Stimulated activated CD4-positive, alpha-beta T cell treated with anti-CD3 and anti-CD28 coated beads, Interleukin-2, amount 100 ng/mL, for 4 hours (primary cell): Measurements from ENCODE around the gene GCH1.
"Not testable (repeated sequence)": the region's sequence is repeated elsewhere in the genome, so short reads cannot be mapped to it uniquely, and the experiment has no call there.

Experiments
- DNase-seq: peaks from one replicate; pipeline ENCODE4 v3.0.0-alpha.2; 2020; ENCODE audit warnings: low read depth

The GCH1 gene

DNA sequence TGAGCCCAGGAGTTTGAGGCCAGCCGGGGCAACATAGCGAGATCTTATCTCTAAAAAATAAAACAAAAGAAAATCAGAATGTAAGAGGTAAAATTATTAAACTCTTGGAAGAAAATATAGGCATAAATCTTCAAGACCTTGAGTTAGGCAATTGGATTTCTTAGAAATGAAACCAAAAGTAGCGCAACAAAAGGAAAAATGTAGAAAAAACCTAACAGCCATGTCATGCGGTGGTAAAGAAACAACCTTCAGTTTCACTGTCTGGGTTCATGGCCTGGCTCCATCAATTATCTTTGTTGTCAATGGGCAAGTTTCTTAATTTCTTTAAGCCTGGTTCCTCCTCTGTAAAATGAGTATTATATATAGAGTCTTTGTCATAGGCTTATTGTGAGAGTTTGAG, 5.6 kb upstream of the GCH1 start:
- DNase-seq: no peak

DNA sequence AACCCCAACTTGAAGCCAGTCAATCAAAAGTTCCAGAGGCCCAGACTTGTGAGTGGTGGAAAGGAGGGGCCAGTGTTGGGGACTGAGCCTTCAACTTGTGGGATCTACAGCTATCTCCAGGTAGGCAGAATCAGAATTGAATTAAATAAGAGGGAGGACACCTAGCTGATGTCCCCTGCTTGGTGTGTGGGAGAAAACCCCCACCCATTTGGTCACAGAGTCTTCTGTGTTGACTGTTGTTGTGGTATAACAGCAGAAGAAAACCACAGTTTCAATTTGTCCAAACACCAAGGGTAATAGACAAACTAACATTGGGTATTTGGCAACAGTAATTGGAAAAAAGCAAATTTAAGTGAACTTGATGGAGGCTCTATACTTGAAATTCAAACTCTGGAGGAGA, 3.4 kb upstream of the GCH1 start:
- no peak for DNase-seq

DNA sequence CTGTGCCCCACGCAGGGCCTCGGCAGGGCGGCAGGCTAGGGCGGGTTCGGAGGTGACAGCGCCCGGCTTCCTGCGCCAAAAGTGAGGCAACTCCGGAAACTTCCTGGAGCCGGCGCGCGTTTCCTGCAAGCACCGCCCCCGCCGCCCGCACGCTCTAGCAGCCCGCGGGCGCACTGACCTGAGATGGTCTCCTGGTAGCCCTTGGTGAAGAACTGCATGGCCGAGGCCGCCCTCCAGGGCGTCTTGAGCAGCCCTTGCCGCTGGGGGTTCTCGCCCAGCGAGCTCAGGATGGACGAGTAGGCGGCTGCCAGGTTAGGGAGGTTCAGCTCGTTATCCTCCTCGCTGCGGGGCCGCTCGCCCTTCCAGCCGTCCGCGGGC, 494 bp downstream of the GCH1 start:
- DNase-seq: peak; percentile 63

DNA sequence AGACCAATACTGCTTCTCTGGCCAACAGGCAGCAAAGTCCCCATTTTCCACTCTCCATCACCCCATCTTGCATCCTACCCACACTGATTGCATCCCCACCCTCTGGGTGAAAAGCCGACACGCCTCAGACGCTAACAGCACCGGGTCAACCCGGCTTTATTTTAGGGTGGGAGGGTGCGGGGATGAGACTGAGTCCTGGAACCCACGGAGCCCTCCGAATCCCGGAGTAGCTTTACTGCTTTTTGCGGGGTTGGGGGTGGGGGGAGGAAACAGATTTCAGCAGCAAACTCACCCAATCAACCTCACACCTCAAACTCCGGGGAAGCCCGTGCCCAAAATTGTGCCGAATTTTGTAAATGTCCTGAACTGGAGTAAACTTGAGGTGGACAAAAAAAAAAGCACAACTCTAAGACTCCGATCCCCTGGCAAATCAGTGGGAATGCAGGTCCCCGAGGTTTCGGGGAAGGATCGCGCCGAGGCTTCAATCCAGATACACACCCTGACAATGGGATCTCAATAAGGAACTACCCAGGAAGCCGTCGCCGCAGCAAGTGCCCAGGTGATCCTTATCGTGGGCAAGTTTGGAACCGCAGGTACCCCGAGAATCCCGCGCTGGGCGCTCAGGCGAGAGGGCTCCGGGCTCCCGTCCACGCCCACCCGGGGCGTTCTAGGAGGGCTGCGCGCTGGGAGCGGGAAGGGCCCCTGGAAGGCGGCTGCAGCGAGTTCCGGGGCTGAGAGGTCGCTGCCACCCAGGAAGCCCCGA, 1.1 kb downstream of the GCH1 start:
- no peak for DNase-seq

DNA sequence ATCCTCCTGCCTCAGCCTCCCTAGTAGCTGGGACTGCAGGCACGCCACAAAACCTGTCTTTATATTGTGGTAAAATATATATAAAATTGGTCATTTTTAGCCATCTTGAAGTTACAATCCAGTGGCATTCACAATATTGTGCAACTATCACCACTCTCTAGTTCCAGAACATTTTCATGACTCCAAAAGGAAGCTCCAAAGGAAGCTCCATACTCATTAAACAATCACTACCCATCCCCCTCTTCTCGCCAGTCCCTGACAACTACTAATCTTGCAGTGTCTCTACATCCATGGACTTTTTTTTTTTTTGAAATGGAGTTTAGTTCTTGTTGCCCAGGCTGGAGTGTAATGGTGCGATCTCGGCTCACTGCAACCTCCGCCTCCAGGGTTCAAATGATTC, 3.1 kb downstream of the GCH1 start:
- no peak for DNase-seq

GRCh38 chr14:54897809-54898555, 4.6 kb downstream of the GCH1 start:
- DNase-seq: not testable (repeated sequence)

- DNase-seq: no peak
Observed at GRCh38 chr14:54895683-54896082, 6.9 kb downstream of the GCH1 start.

- DNase-seq: no peak
Observed at GRCh38 chr14:54894995-54895394, 7.6 kb downstream of the GCH1 start.

DNA sequence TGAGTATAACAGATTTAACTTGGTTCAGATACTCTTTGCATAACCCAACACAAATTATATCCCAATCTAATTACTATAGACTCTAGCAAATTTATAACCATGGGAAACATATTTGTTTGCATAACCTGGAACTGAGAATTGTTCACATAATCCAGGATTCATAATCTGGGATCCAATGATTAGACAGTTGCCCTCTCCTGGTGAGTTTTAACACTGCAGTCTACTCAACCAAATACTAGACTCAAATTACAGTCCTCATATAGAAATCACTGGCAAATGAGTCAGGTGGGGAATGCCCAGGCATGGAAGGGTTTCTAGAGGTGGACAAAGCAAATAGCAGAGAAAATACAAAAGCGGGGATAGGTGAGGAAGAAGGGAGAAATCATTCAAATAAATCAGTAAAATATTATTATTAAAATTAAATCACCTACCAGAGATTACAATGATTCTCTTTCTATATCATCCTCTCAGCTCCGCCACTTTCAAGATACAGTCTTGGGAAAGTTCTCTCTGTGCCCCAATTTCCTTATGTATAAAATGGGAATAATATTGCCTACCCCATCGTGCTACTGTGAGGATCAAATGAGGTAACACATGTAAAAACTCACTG, 9.4 kb downstream of the GCH1 start:
- peak; percentile 20 for DNase-seq

DNA sequence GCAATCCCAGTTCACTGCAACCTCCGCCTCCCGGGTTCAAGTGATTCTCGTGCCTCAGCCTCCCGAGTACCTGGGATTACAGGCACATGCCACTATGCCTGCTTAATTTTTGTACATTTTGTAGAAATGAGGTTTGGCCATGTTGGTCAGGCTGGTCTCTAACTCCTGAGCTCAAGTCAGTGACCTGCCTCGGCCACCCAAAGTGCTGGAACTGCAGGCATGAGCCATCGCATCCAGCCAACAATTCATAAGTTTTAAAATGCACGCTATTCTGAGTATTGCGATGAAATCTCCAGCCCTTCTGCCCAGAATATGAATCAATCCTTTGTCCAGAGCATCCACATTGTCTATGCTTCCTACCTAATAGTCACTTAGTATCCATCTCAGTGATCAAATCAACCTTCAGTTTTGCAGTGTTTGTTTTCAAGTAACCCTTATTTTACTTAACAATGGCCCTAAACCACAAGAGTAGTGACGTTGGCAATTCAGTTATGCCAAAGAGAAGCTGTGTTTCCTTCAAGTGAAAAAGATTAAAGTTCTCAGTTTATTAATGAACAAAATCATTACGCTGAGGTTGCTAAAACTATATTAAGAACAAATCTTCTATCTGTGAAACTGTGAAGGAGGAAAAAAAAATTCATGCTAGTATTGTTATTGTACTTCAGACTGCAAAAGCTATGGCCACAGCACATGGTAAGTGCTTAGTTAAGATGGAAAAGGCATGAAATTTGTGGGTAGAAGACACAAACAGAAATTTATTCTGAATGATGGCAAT, 11.0 kb downstream of the GCH1 start:
- DNase-seq: no peak

GRCh38 chr14:54890788-54891187, 11.8 kb downstream of the GCH1 start:
- no peak for DNase-seq

DNA sequence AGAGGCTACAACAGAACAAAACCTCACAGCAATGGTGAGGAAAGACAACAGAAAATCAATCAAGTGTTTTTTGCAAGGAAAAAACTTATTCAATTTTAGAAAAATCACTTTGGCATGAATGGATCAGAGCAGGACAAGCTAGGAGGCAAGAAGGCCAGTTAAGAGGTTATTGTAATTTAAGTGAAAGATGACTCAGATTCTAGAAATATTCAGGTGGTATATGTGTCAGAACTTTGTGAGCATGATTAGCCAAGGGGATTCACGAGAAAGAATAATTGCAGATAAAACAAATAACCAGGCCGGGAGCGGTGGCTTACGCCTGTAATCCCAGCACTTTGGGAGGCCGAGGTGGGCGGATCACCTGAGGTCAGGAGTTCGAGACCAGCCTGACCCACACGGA, 12.7 kb downstream of the GCH1 start:
- no peak for DNase-seq

DNA sequence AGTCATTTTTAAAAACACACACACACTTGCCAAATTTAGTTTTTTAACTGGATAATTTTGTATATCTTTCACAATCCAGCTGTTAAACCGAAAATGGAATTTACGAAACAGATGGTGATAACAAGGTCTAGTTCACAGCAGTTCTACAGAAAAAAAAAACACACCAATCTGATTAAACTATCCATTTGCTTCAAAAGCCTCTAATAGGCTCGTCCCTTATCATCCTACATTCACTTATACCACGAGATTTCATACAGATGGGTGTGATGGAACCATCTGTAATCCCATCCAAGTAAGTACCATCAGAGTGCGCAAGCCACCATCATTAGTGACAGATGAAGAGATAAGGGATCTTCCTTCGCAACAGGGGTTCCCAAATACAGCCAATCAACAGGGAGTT, 20.1 kb downstream of the GCH1 start:
- DNase-seq: no peak

- no peak for DNase-seq
Observed at GRCh38 chr14:54881761-54882401, 20.7 kb downstream of the GCH1 start.

DNA sequence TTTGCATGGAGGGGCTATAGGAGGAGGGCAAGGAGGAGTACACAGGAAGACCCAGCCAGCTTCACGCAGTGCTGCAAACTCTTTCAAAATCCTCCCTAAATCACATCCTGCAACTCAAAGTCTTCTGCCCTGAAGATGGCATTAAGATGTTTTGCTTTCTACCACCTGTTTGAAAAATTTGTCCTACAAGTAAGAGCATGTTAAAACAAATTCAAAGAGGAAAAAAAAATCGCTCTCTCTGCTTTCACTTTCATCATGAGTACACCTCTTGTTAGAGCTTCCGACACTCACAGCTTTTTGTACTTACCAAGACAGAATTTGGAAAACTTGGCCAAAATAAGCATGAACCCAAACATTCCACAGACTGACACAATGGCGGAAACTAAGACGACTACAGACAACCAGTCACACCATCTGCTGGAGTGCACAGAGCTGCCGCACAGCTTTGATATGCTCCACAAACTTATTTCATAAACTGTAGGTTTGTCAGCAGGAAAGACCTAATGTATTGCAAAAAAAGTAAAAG, 21.3 kb downstream of the GCH1 start:
- DNase-seq: no peak

- DNase-seq: no peak
Observed at GRCh38 chr14:54877703-54878021, 25.0 kb downstream of the GCH1 start.

DNA sequence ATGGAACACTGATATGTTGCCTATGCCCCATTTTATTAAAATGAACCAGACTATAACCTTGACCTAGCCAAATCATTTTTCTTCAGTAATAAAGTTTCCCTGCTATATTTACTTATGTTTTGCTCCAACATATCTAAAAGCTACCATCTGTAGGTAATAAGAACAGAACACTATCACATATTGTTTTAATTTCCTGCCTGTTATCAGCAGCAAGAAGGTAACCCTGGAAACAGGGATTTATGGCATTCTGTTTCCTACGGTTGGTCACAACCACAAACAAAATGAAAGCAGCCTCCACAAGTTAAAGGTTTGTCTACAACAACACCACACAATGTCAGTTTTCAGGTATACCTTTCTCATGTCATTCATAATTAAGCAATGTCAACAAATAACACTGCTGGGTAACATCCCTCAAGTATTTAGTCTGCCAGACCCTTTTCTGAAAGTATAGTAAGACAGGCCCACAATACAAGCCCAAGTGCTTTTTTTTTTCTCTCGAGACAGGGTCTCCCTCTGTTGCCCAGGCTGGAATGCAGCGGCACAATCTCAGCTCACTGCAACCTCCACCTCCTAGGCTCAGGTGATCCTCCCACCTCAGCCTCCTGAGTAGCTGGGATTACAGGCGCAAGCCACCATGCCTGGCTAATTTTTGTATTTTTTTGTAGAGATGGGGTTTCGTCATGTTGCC, 25.5 kb downstream of the GCH1 start:
- no peak for DNase-seq

DNA sequence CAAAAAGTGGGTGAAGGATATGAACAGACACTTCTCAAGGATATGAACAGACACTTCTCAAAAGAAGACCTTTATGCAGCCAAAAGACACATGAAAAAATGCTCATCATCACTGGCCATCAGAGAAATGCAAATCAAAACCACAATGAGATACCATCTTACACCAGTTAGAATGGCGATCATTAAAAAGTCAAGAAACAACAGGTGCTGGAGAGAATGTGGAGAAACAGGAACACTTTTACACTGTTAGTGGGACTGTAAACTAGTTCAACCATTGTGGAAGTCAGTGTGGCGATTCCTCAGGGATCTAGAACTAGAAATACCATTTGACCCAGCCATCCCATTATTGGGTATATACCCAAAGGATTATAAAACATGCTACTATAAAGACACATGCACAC, 27.0 kb downstream of the GCH1 start:
- DNase-seq: not testable (repeated sequence)

- DNase-seq: not testable (repeated sequence)
Observed at GRCh38 chr14:54870154-54871090, 32.2 kb downstream of the GCH1 start.

GRCh38 chr14:54867011-54867410, 35.6 kb downstream of the GCH1 start:
- no peak for DNase-seq
